Fibroblast of the conjunctiva (primary cell): ENCODE measurements around the gene CSRNP3.
A peak's percentile ranks its signal among the peaks of the same experiment; 100 is the strongest.

ENCODE experiments used
- DNase-seq: peaks from one replicate; pipeline ENCODE4 v3.0.0-alpha.2; 2010; ENCODE audit warnings: low read depth

CSRNP3 gene, protein sequence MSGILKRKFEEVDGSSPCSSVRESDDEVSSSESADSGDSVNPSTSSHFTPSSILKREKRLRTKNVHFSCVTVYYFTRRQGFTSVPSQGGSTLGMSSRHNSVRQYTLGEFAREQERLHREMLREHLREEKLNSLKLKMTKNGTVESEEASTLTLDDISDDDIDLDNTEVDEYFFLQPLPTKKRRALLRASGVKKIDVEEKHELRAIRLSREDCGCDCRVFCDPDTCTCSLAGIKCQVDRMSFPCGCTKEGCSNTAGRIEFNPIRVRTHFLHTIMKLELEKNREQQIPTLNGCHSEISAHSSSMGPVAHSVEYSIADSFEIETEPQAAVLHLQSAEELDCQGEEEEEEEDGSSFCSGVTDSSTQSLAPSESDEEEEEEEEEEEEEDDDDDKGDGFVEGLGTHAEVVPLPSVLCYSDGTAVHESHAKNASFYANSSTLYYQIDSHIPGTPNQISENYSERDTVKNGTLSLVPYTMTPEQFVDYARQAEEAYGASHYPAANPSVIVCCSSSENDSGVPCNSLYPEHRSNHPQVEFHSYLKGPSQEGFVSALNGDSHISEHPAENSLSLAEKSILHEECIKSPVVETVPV

GRCh38 chr2:165469417-165469816 lies at the start of gene CSRNP3:
TSS of gene CSRNP3 (plus strand) at chr2:165469698. CDS start at chr2:165595066, 125,368 bp downstream.
- DNase-seq = peak; percentile 72

- no peak for DNase-seq
Observed at GRCh38 chr2:165420231-165420630, 49.3 kb upstream of the CSRNP3 start.

- no peak for DNase-seq
Observed at GRCh38 chr2:165423081-165423480, 46.4 kb upstream of the CSRNP3 start.

DNA sequence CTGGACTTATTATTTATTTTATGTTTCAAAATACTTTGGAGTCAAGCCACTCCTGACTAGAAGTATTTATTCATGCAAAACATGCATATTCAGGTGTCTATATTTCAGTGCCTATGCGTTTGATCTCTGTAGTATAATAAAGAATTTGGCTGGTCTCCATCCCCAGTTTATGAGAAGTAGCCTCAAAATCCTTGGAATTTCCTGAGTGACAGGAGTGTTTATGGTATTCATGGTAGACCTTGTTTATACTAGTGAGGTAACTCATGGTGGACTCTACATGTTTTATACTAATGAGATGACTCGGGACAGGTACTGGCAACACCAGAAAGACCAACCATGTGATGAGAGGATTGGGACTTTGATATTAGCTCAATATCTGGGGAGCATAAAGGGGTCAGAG lies 43.9 kb upstream of the CSRNP3 start:
- no peak for DNase-seq

- DNase-seq = no peak
Observed at GRCh38 chr2:165427686-165428085, 41.8 kb upstream of the CSRNP3 start.

- no peak for DNase-seq
Observed at GRCh38 chr2:165428926-165429325, 40.6 kb upstream of the CSRNP3 start.

DNA sequence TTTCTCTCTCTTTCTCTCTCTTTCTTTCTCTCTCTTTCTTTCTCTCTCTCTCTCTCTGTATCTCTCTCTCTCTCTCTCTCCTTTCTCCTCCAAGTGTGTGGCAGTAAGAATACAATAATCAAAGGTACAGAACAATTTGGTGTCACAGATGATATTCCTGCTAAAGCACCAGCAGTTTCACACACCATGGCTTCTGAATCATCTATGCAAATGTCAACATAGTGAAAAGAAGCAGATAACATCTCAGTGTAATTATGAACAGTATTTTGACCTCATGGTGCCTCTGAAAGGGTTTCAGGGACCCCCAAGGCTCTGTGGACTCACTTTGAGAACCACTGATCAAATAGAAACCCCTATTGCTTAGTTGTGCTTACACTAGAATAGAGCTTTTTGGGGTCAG lies 38.5 kb upstream of the CSRNP3 start:
- no peak for DNase-seq

- no peak for DNase-seq
Observed at GRCh38 chr2:165432234-165432966, 37.1 kb upstream of the CSRNP3 start.

DNA sequence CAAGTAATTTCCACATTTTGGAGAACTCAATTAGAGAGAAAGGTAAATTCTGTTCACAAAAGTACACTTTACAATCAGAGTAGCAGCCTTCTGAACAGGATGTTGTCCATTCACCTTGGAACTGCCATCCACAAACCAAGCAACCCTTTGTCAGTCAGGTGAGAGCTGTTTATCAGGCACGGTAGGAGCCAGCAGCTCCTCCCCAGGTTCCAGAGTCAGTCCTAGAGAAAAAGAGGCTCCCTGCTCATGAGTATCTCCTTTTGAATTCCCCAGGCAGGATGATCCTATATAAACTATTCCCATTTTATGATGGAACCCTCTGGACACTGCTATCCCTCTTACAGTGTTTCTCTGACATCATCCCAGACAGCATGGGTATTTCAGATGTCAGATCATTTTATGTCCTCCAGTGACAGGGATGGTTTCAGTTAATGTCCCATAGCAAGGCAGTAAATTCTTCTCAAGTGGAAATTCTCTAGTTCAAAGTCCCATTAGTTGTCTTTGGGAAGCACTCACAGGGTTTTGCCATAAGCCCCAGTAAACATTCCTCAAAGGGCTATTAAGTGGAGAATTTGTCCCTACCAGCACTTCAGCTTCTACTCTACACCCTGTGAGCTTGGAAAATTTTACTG lies 34.5 kb upstream of the CSRNP3 start:
- no peak for DNase-seq

DNA sequence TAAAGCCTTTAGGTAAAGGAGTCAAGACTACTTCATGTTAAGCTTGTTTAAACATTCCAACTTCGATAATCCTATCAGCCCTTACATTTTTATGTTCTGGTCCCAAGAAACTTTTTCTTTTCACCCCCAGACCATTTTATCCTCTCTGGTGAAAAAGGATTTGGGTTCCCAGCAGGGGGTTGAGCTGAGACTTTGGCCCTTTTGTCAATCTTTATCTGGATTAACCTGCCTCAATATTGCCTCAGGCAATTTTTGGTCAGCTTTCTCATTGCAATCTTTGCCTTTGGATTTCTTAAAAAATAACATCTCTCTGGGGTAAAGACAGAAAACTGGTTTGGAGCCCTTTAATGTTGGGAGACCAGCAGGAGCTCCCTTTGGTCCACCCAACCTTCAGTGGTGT lies 33.9 kb upstream of the CSRNP3 start:
- DNase-seq = no peak

DNA sequence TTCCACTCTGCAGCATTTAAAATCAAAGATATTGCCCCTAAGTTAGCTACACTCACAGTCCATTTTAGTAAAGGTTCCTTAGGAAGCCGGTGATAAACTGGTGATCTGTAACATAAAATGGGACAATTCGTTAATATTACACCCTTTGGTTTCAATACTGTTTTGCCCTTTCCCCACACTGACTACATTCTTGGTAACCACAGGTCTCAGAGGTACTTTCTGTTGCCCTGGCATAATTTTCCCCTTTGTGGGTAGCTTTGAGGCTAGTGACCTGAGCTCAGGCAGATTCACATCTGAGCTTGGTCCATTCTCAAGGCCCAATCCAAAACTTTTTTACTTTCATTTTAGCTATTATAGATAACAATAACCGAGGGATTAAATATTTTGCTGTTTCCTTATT lies 32.9 kb upstream of the CSRNP3 start:
- no peak for DNase-seq

- DNase-seq = peak; percentile 94
Observed at GRCh38 chr2:165440367-165440766, 29.1 kb upstream of the CSRNP3 start.

DNA sequence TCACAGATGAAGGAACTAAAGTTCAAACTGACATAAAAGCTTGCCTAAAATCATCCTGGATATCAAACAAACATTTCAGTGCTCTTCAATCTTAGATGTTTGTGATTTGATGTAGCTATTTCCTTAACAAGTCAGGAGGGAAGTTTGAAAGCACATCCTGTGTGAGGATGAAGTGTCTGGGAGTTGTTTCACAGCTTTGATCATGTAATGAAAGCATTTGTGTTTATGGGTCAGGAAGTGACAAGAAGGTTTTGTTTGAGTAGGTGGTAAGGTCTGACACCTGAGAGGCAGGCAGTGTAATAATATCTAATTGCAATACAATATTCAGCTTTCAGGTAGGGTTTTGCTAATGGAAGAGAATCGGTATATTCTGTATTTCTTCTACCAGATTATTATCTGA lies 26.0 kb upstream of the CSRNP3 start:
- no peak for DNase-seq

- no peak for DNase-seq
Observed at GRCh38 chr2:165448406-165448805, 21.1 kb upstream of the CSRNP3 start.

- DNase-seq = no peak
Observed at GRCh38 chr2:165450156-165450555, 19.3 kb upstream of the CSRNP3 start.

GRCh38 chr2:165452327-165452726 lies 17.2 kb upstream of the CSRNP3 start:
- no peak for DNase-seq

DNA sequence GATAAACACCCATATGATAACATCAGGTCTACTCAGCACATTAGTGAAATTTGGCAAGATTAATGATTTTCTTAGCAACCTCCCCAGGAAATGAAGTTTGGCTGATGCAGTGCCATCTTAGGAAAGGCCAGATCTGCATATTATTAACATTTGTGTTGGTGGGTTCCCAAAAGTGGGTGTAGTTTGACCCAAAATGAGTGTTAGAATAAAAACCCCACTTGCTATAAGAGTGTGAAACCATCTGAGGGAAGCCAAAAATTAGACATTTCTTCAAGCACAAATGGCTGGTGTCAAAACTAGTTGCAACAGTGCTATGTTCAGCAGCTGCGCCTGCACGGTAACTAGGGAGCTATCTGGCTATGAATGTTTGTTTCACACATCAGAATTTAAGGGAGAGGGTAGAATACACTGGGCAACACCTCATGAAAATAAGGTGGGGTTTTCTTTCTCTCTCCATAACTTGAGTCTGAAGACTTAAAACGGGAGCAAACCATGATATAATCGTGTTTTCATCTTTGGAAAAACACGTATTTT lies 15.9 kb upstream of the CSRNP3 start:
- no peak for DNase-seq

- no peak for DNase-seq
Observed at GRCh38 chr2:165454905-165455304, 14.6 kb upstream of the CSRNP3 start.

GRCh38 chr2:165456027-165456426 lies 13.5 kb upstream of the CSRNP3 start:
- no peak for DNase-seq

- no peak for DNase-seq
Observed at GRCh38 chr2:165462443-165462842, 7.1 kb upstream of the CSRNP3 start.

- no peak for DNase-seq
Observed at GRCh38 chr2:165466386-165466785, 3.1 kb upstream of the CSRNP3 start.

DNA sequence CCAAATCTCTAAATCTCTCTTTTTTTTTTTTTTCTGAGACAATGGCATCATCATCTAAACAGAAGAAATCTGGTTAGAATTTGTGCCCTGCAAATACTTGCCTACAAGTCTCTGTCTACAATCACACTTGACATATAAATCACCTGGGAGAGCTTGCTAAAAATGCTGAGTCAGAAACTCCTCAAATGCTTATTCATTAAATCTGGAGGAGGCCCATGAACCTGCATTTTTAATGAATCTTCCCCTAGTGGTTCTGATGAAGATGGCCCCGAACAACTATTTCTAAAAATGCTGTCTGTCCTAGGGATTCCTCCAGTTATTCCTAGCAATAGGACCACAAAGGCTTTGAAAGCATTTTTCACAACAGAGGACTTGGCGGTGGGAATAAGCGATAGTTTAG lies 1.6 kb upstream of the CSRNP3 start:
- DNase-seq = no peak
